ENCODE results near the gene RUVBL1.

Gene RUVBL1

GRCh38 chr3:128081226-128081625 lies 42.4 kb downstream of the RUVBL1 start:
- no peak for DNase-seq

- DNase-seq, result peak; percentile 81
Observed at GRCh38 chr3:128080323-128081080, 43.1 kb downstream of the RUVBL1 start.

- no peak for DNase-seq
Observed at GRCh38 chr3:128079823-128080222, 43.8 kb downstream of the RUVBL1 start.

GRCh38 chr3:128078875-128079274 lies 44.7 kb downstream of the RUVBL1 start:
- DNase-seq, result no peak

GRCh38 chr3:128078322-128078721 lies 45.3 kb downstream of the RUVBL1 start:
- DNase-seq, result no peak

- no peak for DNase-seq
Observed at GRCh38 chr3:128077665-128078064, 45.9 kb downstream of the RUVBL1 start.

GRCh38 chr3:128077202-128077624 lies 46.4 kb downstream of the RUVBL1 start:
- peak; percentile 64 for DNase-seq

- DNase-seq, result peak; percentile 57
Observed at GRCh38 chr3:128076483-128077201, 47.0 kb downstream of the RUVBL1 start.

GRCh38 chr3:128075522-128076482 lies 47.8 kb downstream of the RUVBL1 start:
- DNase-seq, result peak; percentile 86

GRCh38 chr3:128074851-128075521 lies 48.6 kb downstream of the RUVBL1 start:
- DNase-seq, result peak; percentile 18

- no peak for DNase-seq
Observed at GRCh38 chr3:128073807-128074206, 49.8 kb downstream of the RUVBL1 start.

GRCh38 chr3:128073185-128073725 lies 50.4 kb downstream of the RUVBL1 start:
- no peak for DNase-seq

GRCh38 chr3:128072454-128073184 lies 51.0 kb downstream of the RUVBL1 start:
- DNase-seq, result no peak

GRCh38 chr3:128071771-128072453 lies 51.7 kb downstream of the RUVBL1 start:
- no peak for DNase-seq

- no peak for DNase-seq
Observed at GRCh38 chr3:128070898-128071591, 52.6 kb downstream of the RUVBL1 start.

- DNase-seq, result no peak
Observed at GRCh38 chr3:128069271-128069670, 54.3 kb downstream of the RUVBL1 start.

- peak; percentile 32 for DNase-seq
Observed at GRCh38 chr3:128068156-128068620, 55.4 kb downstream of the RUVBL1 start.

- DNase-seq, result no peak
Observed at GRCh38 chr3:128067489-128067888, 56.1 kb downstream of the RUVBL1 start.

GRCh38 chr3:128066676-128067075 lies 56.9 kb downstream of the RUVBL1 start:
- DNase-seq, result no peak

GRCh38 chr3:128066114-128066513 lies 57.5 kb downstream of the RUVBL1 start:
- no peak for DNase-seq

Data from inflammatory macrophage treated with lipopolysaccharide for 4 hours (primary cell).